MM.1S (cell line): ENCODE measurements around the gene CYB5R4.
"Not testable (repeated sequence)": the region's sequence is repeated elsewhere in the genome, so short reads cannot be mapped to it uniquely, and the experiment has no call there.

Experiments used
- CTCF ChIP-seq: fragments of 300-600 bp; sonication (generic); IDR thresholded peaks from 2 replicates; pipeline ENCODE4 v1.5.1; 2016; ENCODE audit warnings: antibody characterized with exemption, low read length, mixed read lengths
- EZH2 ChIP-seq: fragments of 300-600 bp; sonication (generic); optimal IDR thresholded peaks from 2 replicates; pipeline ENCODE3; 2017; ENCODE audit warnings: low read depth, mild to moderate bottlenecking, antibody characterized with exemption, low read length, mixed read lengths

- not testable (repeated sequence) for TF ChIP-seq CTCF, EZH2
These were observed 88.5 kb downstream of the CYB5R4 start for GRCh38 chr6:83947983-83948382.
